OCI-LY3 (cell line): Measurements from ENCODE around the gene DPAGT1.

Experiments used
- EZH2phosphoT487 ChIP-seq: fragments of 200-600 bp; shearing (Covaris generic); IDR thresholded peaks from 2 replicates; pipeline ENCODE4 v1.6.1; 2018; ENCODE audit warnings: antibody characterized with exemption, mixed run types, low read depth
- TF ChIP-seq, protein P1 (sequence below): fragments of 200-600, 300-600 bp; sonication (generic); IDR thresholded peaks from 2 replicates; pipeline ENCODE4 v1.5.1; 2014; ENCODE audit warnings: antibody characterized with exemption, low read length, low read depth

DNA sequence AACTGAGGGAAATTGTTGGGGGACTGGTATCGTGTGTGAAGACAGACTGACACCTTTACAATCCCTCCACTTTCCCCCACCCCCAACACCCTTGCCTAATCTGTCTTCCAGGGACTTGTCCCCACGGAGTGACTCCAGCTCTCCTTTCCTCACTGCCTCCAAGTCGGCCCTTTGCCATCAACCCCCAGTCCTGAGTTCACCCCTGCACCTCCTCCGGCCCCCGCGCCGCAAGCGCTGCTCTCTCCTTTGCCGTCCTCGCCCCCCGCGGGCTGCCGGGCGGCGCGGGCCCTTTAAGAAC, 47.0 kb upstream of the DPAGT1 start:
- TF ChIP-seq, protein P1, sequence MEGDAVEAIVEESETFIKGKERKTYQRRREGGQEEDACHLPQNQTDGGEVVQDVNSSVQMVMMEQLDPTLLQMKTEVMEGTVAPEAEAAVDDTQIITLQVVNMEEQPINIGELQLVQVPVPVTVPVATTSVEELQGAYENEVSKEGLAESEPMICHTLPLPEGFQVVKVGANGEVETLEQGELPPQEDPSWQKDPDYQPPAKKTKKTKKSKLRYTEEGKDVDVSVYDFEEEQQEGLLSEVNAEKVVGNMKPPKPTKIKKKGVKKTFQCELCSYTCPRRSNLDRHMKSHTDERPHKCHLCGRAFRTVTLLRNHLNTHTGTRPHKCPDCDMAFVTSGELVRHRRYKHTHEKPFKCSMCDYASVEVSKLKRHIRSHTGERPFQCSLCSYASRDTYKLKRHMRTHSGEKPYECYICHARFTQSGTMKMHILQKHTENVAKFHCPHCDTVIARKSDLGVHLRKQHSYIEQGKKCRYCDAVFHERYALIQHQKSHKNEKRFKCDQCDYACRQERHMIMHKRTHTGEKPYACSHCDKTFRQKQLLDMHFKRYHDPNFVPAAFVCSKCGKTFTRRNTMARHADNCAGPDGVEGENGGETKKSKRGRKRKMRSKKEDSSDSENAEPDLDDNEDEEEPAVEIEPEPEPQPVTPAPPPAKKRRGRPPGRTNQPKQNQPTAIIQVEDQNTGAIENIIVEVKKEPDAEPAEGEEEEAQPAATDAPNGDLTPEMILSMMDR = no peak
- TF ChIP-seq EZH2phosphoT487 = no peak
